ENCODE results near the gene MAMSTR.
"Not testable (repeated sequence)": the region's sequence is repeated elsewhere in the genome, so short reads cannot be mapped to it uniquely, and the experiment has no call there.

MAMSTR gene

DNA sequence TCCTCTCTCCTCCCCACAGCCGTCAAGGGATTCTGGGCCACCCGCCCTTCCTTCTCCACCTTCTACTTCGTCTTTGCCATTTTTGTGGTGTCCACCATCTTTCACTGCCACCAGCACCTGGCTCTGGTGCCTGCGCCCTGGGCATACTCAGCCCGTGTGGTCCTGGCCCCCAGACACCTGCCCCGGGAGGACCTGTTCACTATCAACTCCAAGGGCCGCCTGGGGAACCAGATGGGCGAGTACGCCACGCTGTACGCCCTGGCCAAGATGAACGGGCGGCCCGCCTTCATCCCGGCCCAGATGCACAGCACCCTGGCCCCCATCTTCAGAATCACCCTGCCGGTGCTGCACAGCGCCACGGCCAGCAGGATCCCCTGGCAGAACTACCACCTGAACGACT is 39.5 kb downstream of the MAMSTR start:
- not testable (repeated sequence) for H3K4me3 ChIP-seq (ENCODE audit: low read depth, low read length); H3K4me1 ChIP-seq (ENCODE audit: control insufficient read depth, insufficient read depth, low read length); H3K9me3 ChIP-seq (ENCODE audit: control insufficient read depth, insufficient read depth, low read length); H3K9ac ChIP-seq (ENCODE audit: low read depth, low read length); H3K27me3 ChIP-seq (ENCODE audit: control insufficient read depth, insufficient read depth, low read length); H3K27ac ChIP-seq (ENCODE audit: low read depth, low read length); H3K36me3 ChIP-seq (ENCODE audit: control insufficient read depth, insufficient read depth, low read length)

GRCh38 chr19:48678201-48678600 is 41.3 kb downstream of the MAMSTR start:
- no peak overlapping the region for H3K4me3 ChIP-seq (ENCODE audit: low read depth, low read length)
- H3K36me3 ChIP-seq (ENCODE audit: control insufficient read depth, insufficient read depth, low read length) = no peaks in the 10 kb centered on the region
- no peak overlapping the region for H3K27ac ChIP-seq (ENCODE audit: low read depth, low read length)
- H3K9me3 ChIP-seq (ENCODE audit: control insufficient read depth, insufficient read depth, low read length) = no peaks in the 10 kb centered on the region
- peaks cover 20% of the 10 kb centered on the region for H3K4me1 ChIP-seq (ENCODE audit: control insufficient read depth, insufficient read depth, low read length)
- no peak overlapping the region for H3K9ac ChIP-seq (ENCODE audit: low read depth, low read length)
- 0 out of 2 replicates have a peak, but pooled peaks cover 8% of the 10 kb centered on the region for H3K27me3 ChIP-seq (ENCODE audit: control insufficient read depth, insufficient read depth, low read length)

- no peaks in the 10 kb centered on the region for H3K9me3 ChIP-seq (ENCODE audit: control insufficient read depth, insufficient read depth, low read length)
Observed at GRCh38 chr19:48676887-48677286, 42.6 kb downstream of the MAMSTR start.

DNA sequence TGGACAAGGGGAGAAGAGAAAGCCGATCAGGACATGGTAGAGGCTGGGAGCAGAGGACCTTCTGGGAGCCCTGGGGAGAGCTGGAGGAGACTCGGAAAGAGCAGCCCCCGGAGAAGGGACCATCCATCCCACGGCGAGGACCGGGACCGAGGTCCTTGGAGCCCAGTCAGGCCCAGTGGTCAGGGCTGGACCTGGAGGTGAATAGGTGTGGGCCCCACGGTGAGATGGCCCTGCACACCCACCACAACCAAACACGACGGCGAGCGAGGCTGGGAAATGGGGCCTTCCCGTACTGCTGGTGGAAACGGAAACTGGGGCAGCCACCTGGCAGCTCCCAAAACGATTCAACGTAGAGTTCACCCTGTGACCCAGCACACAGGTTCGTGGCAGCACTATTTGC is 43.0 kb downstream of the MAMSTR start:
- H3K9me3 ChIP-seq (ENCODE audit: control insufficient read depth, insufficient read depth, low read length) = no peaks in the 10 kb centered on the region
- peaks cover 22% of the 10 kb centered on the region for H3K4me1 ChIP-seq (ENCODE audit: control insufficient read depth, insufficient read depth, low read length)
- H3K4me3 ChIP-seq (ENCODE audit: low read depth, low read length) = no peak overlapping the region
- no peak overlapping the region for H3K9ac ChIP-seq (ENCODE audit: low read depth, low read length)
- no peak overlapping the region for H3K27ac ChIP-seq (ENCODE audit: low read depth, low read length)
- 0 out of 2 replicates have a peak, but pooled peaks cover 8% of the 10 kb centered on the region for H3K27me3 ChIP-seq (ENCODE audit: control insufficient read depth, insufficient read depth, low read length)
- no peaks in the 10 kb centered on the region for H3K36me3 ChIP-seq (ENCODE audit: control insufficient read depth, insufficient read depth, low read length)

More at GRCh38 chr19:48676887-48677286, 42.6 kb downstream of the MAMSTR start:
- Histone ChIP-seq H3K27me3 (ENCODE audit: control insufficient read depth, insufficient read depth, low read length) (0 out of 2 replicates have a peak, but pooled peaks cover 8% of the 10 kb centered on the region), H3K9ac (ENCODE audit: low read depth, low read length) (no peak overlapping the region), H3K4me1 (ENCODE audit: control insufficient read depth, insufficient read depth, low read length) (peaks cover 22% of the 10 kb centered on the region), H3K36me3 (ENCODE audit: control insufficient read depth, insufficient read depth, low read length) (no peaks in the 10 kb centered on the region), H3K4me3 (ENCODE audit: low read depth, low read length) (no peak overlapping the region), H3K27ac (ENCODE audit: low read depth, low read length) (no peak overlapping the region)

- no peaks in the 10 kb centered on the region for H3K36me3 ChIP-seq (ENCODE audit: control insufficient read depth, insufficient read depth, low read length)
- no peak overlapping the region for H3K4me3 ChIP-seq (ENCODE audit: low read depth, low read length)
- no peak overlapping the region for H3K9ac ChIP-seq (ENCODE audit: low read depth, low read length)
- H3K4me1 ChIP-seq (ENCODE audit: control insufficient read depth, insufficient read depth, low read length) = peaks cover 22% of the 10 kb centered on the region
- H3K9me3 ChIP-seq (ENCODE audit: control insufficient read depth, insufficient read depth, low read length) = no peaks in the 10 kb centered on the region
- H3K27me3 ChIP-seq (ENCODE audit: control insufficient read depth, insufficient read depth, low read length) = 0 out of 2 replicates have a peak, but pooled peaks cover 8% of the 10 kb centered on the region
- H3K27ac ChIP-seq (ENCODE audit: low read depth, low read length) = no peak overlapping the region
Observed at GRCh38 chr19:48674921-48675824, 44.4 kb downstream of the MAMSTR start.

GRCh38 chr19:48674216-48674809 is 45.2 kb downstream of the MAMSTR start:
- Histone ChIP-seq H3K4me1 (ENCODE audit: control insufficient read depth, insufficient read depth, low read length) (peaks cover 22% of the 10 kb centered on the region), H3K36me3 (ENCODE audit: control insufficient read depth, insufficient read depth, low read length) (no peaks in the 10 kb centered on the region), H3K9me3 (ENCODE audit: control insufficient read depth, insufficient read depth, low read length) (no peaks in the 10 kb centered on the region), H3K27me3 (ENCODE audit: control insufficient read depth, insufficient read depth, low read length) (0 out of 2 replicates have a peak, but pooled peaks cover 8% of the 10 kb centered on the region), H3K9ac (ENCODE audit: low read depth, low read length) (no peak overlapping the region), H3K4me3 (ENCODE audit: low read depth, low read length) (no peak overlapping the region; the same call in 1 of the 2 replicates), H3K27ac (ENCODE audit: low read depth, low read length) (no peak overlapping the region)

DNA sequence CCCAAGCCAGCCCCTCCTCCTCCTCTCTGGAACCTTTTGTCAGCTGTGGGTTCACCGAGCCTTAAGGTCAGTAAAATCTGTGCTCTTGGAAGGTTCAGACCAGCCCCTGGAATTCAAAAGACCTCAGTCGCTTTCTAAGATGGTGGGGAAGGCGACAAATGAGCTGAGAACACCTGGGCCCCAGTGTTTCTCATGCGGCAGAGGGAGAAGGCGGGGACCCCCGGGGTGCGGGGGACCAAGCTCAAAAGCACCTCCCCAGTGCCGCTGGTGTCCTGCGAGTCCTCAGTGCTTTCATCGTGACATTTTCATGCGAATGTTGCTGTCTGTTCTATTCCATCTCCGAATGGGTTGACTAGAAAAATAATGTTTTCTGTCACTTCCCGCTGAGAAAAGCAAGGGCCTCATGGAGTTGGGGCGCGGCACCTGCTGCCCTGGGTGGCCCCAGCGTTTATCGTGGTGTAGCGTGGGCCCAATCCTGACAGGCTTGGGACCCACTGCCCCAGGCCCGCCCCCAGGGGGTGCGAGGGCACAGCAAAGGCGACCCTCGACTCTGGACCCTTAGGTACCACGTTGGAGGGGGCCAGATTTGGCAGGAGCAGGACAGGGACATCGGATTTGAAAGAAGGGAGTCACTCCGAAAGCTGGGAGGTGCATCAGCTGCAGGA is 46.0 kb downstream of the MAMSTR start:
- Histone ChIP-seq H3K4me1 (ENCODE audit: control insufficient read depth, insufficient read depth, low read length) (peaks cover 22% of the 10 kb centered on the region), H3K4me3 (ENCODE audit: low read depth, low read length) (no peak overlapping the region; the same call in 1 of the 2 replicates), H3K9ac (ENCODE audit: low read depth, low read length) (no peak overlapping the region), H3K27ac (ENCODE audit: low read depth, low read length) (no peak overlapping the region), H3K36me3 (ENCODE audit: control insufficient read depth, insufficient read depth, low read length) (no peaks in the 10 kb centered on the region), H3K27me3 (ENCODE audit: control insufficient read depth, insufficient read depth, low read length) (0 out of 2 replicates have a peak, but pooled peaks cover 8% of the 10 kb centered on the region), H3K9me3 (ENCODE audit: control insufficient read depth, insufficient read depth, low read length) (no peaks in the 10 kb centered on the region)

GRCh38 chr19:48672994-48673393 is 46.5 kb downstream of the MAMSTR start, which contains the start of gene NTN5:
Gene NTN5, minus strand, starts transcription at chr19:48673017. Its CDS starts 2,031 bp downstream, at chr19:48670986.
- no peaks in the 10 kb centered on the region for H3K36me3 ChIP-seq (ENCODE audit: control insufficient read depth, insufficient read depth, low read length)
- no peaks in the 10 kb centered on the region for H3K9me3 ChIP-seq (ENCODE audit: control insufficient read depth, insufficient read depth, low read length)
- 0 out of 2 replicates have a peak, but pooled peaks cover 8% of the 10 kb centered on the region for H3K27me3 ChIP-seq (ENCODE audit: control insufficient read depth, insufficient read depth, low read length)
- no peak within 1 kb of the TSS for H3K27ac ChIP-seq (ENCODE audit: low read depth, low read length)
- H3K4me1 ChIP-seq (ENCODE audit: control insufficient read depth, insufficient read depth, low read length) = peaks cover 22% of the 10 kb centered on the region
- H3K9ac ChIP-seq (ENCODE audit: low read depth, low read length) = no peak within 1 kb of the TSS
- H3K4me3 ChIP-seq (ENCODE audit: low read depth, low read length) = no peak within 1 kb of the TSS; the same call in 1 of the 2 replicates

DNA sequence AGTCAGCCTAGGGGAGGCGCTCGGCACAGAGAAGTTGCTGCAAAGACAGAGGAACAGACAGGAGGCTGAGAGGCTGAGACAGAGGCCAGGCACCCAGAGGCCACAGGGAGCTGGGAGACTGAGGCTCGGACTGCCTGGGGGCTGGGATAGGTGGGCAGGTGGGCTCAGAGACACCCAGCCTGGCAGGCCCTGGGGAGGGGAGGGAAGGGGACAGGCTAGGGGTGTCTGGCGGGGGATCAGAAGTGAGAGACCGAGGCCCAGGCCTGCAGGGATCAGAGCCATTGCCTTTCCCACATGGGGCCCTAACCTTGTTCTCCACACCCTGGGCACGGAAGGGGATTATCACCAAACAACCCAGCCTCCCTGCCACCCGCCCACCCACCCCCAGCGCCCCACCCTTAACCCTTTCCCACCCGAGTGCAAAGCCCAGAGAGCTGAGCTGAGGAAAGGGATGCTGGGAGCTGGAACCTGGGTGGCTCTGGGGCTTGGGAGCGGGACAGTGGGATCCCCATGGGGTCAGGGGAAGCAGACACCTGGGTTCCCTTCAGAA is 48.0 kb downstream of the MAMSTR start:
- Histone ChIP-seq H3K36me3 (ENCODE audit: control insufficient read depth, insufficient read depth, low read length) (no peaks in the 10 kb centered on the region), H3K27me3 (ENCODE audit: control insufficient read depth, insufficient read depth, low read length) (0 out of 2 replicates have a peak, but pooled peaks cover 8% of the 10 kb centered on the region), H3K4me3 (ENCODE audit: low read depth, low read length) (no peak overlapping the region), H3K4me1 (ENCODE audit: control insufficient read depth, insufficient read depth, low read length) (peaks cover 22% of the 10 kb centered on the region), H3K9ac (ENCODE audit: low read depth, low read length) (no peak overlapping the region), H3K27ac (ENCODE audit: low read depth, low read length) (no peak overlapping the region), H3K9me3 (ENCODE audit: control insufficient read depth, insufficient read depth, low read length) (no peaks in the 10 kb centered on the region)

GRCh38 chr19:48670699-48671445 is 48.7 kb downstream of the MAMSTR start:
- H3K9ac ChIP-seq (ENCODE audit: low read depth, low read length) = no peak overlapping the region
- no peak overlapping the region for H3K27ac ChIP-seq (ENCODE audit: low read depth, low read length)
- H3K9me3 ChIP-seq (ENCODE audit: control insufficient read depth, insufficient read depth, low read length) = no peaks in the 10 kb centered on the region
- H3K36me3 ChIP-seq (ENCODE audit: control insufficient read depth, insufficient read depth, low read length) = no peaks in the 10 kb centered on the region
- H3K27me3 ChIP-seq (ENCODE audit: control insufficient read depth, insufficient read depth, low read length) = 0 out of 2 replicates have a peak, but pooled peaks cover 8% of the 10 kb centered on the region
- H3K4me3 ChIP-seq (ENCODE audit: low read depth, low read length) = no peak overlapping the region
- peaks cover 22% of the 10 kb centered on the region for H3K4me1 ChIP-seq (ENCODE audit: control insufficient read depth, insufficient read depth, low read length)
